ENCODE results near the gene DDB1. TPM values are rescaled to one million over a fixed set of nuclear protein-coding genes. Genes with fewer than 3 reads are reported as not detected.

The DDB1 gene
- total and polyA plus RNA-seq, 9 of the 15 experiments (the other 6 are each of a cell fraction or from before 2014, with no cell fraction given) = 172 to 361 (median 266) TPM

- peak; percentile 65; the same call in 1 of the 2 replicates for TF ChIP-seq ERF (CRISPR knock-in tag; IDR thresholded peaks at IDR 0.05)
- TF ChIP-seq NFE2 (IDR thresholded peaks at IDR 0.05; ENCODE audit: low read depth) = no peak
- no peak for TF ChIP-seq STAG1 (CRISPR knock-in tag; IDR thresholded peaks at IDR 0.05; ENCODE audit: borderline replicate concordance)
- no peak for TF ChIP-seq NR4A1 (CRISPR knock-in tag; IDR thresholded peaks at IDR 0.05)
- no peak for TF ChIP-seq NR4A1 (tag; IDR thresholded peaks at IDR 0.05)
- no peak for TF ChIP-seq RUNX1 (IDR thresholded peaks at IDR 0.05; ENCODE audit: low read depth)
- TF ChIP-seq KLF1 (tag; IDR thresholded peaks at IDR 0.05) = no peak
- no peak for TF ChIP-seq ZNF174 (CRISPR knock-in tag; IDR thresholded peaks at IDR 0.05)
- peak; percentile 92 for TF ChIP-seq ZZZ3 (IDR thresholded peaks at IDR 0.05)
- TF ChIP-seq, protein P1, sequence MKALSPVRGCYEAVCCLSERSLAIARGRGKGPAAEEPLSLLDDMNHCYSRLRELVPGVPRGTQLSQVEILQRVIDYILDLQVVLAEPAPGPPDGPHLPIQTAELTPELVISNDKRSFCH (CRISPR knock-in tag; IDR thresholded peaks at IDR 0.05) = no peak
- TF ChIP-seq, protein P1 (tag; IDR thresholded peaks at IDR 0.05) = no peak; the same call in 1 of the 2 replicates
- TF ChIP-seq CREB3L1 (IDR thresholded peaks at IDR 0.05; ENCODE audit: borderline replicate concordance, low read depth) = peak; percentile 88
- TF ChIP-seq ZNF175 (CRISPR knock-in tag; IDR thresholded peaks at IDR 0.05; ENCODE audit: low read depth) = no peak
- TF ChIP-seq ZFP1 (CRISPR knock-in tag; IDR thresholded peaks at IDR 0.05) = no peak
- TF ChIP-seq THRA (IDR thresholded peaks at IDR 0.05) = no peak
- TF ChIP-seq SMARCE1 (IDR thresholded peaks at IDR 0.05) = no peak
- no peak for TF ChIP-seq RERE (CRISPR knock-in tag; IDR thresholded peaks at IDR 0.05; ENCODE audit: borderline replicate concordance)
- TF ChIP-seq XRCC5 (IDR thresholded peaks at IDR 0.05; ENCODE audit: low read depth, low read length) = no peak
- TF ChIP-seq POLR2H (tag; IDR thresholded peaks at IDR 0.05; ENCODE audit: low read depth) = peak; percentile 74
- TF ChIP-seq DIDO1 (tag; IDR thresholded peaks at IDR 0.05; ENCODE audit: low read depth) = peak; percentile 54; the same call in 1 of the 2 replicates
- no peak for TF ChIP-seq IFI16 (CRISPR knock-in tag; IDR thresholded peaks at IDR 0.05)
These were observed 29.0 kb upstream of the DDB1 start, which contains the start of the genes CYB561A3 and TMEM138 (continued) for GRCh38 chr11:61361741-61362541.
